HepG2 (cell line): ENCODE measurements around the gene PLXNA4. TPM values are rescaled to one million over a fixed set of nuclear protein-coding genes. Genes with fewer than 3 reads are reported as not detected.

Experiments used
- ATAC-seq: fragments of 200-7000 bp; cut with Tn5 transposase; 3 replicates; pipeline ENCODE4 v1.9.1; 2020; ENCODE audit warnings: mild to moderate bottlenecking, moderate library complexity
- BruUV-seq: library from RNA; stranded (reverse); fragments of 400-500 nt; replicated peaks from 2 replicates; lab custom pipeline; 2021; lab: Mats Ljungman, UMichigan
- CTCF ChIA-PET: fragments of 300-600 bp; formaldehyde crosslinking; extraction: SDS; loops from one replicate; lab custom pipeline; 2021; ENCODE audit warnings: low total read pairs, inconsistent platforms, low intra/inter-chr PET ratio; lab: Yijun Ruan, JAX
- POLR2A ChIA-PET: fragments of 350-600 bp; sonication (Branson Sonifier 250); formaldehyde crosslinking; loops from one replicate; lab custom pipeline; 2020; ENCODE audit warnings: antibody characterized with exemption, inconsistent platforms; lab: Yijun Ruan, JAX
- DNase-seq: peaks from one replicate; pipeline ENCODE4 v3.0.0-alpha.2; 2015; ENCODE audit warnings: low spot score
- FAIRE-seq: peaks from 3 replicates; lab custom pipeline; 2011; peaks lifted over from hg19 to GRCh38; lab: Jason Lieb, UNC
- H2AFZ ChIP-seq: one replicate; pipeline ENCODE4 v1.6.1; 2011; ENCODE audit warnings: low read length, inconsistent platforms
- H3K27ac ChIP-seq: fragments of 300-600 bp; 3 replicates; pipeline ENCODE4 v1.8.0; 2011; ENCODE audit warnings: mixed run types, mild to moderate bottlenecking, mixed read lengths, low read length, inconsistent platforms; ENCODE audit not compliant: insufficient read depth; ENCODE audit errors: extremely low read length
- H3K27me3 ChIP-seq, 2 experiments: fragments of 200-600 bp in 1 of 2; 2 replicates in 1 of 2; 3 replicates in 1 of 2; pipeline versions ENCODE4 v1.6.0 to v1.8.0; 2011; ENCODE audit warnings: low read length in 2 of 2, mild to moderate bottlenecking in 2 of 2, moderate library complexity in 2 of 2, inconsistent platforms in 1 of 2; ENCODE audit not compliant: insufficient read depth in 2 of 2, control insufficient read depth in 1 of 2
- H3K36me3 ChIP-seq, 2 experiments: fragments of 200-600 bp in 1 of 2; replicated peaks in 1 of 2; 2 replicates in 1 of 2; 3 replicates in 1 of 2; pipeline versions ENCODE4 v1.5.1 to v1.8.0; 2011; ENCODE audit warnings: low read length in 2 of 2, inconsistent platforms in 1 of 2; ENCODE audit not compliant: insufficient read depth in 2 of 2, control insufficient read depth in 1 of 2
- H3K4me1 ChIP-seq: 2 replicates; pipeline ENCODE4 v1.5.1; 2012; ENCODE audit warnings: low read length, inconsistent platforms; ENCODE audit not compliant: insufficient read depth
- H3K4me2 ChIP-seq: 2 replicates; pipeline ENCODE4 v1.6.0; 2011; ENCODE audit warnings: low read depth, low read length, inconsistent platforms
- H3K4me3 ChIP-seq, 3 experiments: fragments of 200-600 bp in 1 of 3; sonication (generic), shearing (Covaris generic) in 1 of 3; replicated peaks in 1 of 3; 2 replicates each; pipeline ENCODE4 v1.5.1; 2011 to 2016; ENCODE audit warnings: low read length in 3 of 3, inconsistent platforms in 2 of 3, low read depth in 2 of 3, mild to moderate bottlenecking in 2 of 3, control low read depth in 1 of 3, mixed read lengths in 1 of 3; ENCODE audit not compliant: insufficient read depth in 1 of 3
- H3K79me2 ChIP-seq: one replicate; pipeline ENCODE4 v1.6.1; 2011; ENCODE audit warnings: low read length, inconsistent platforms; ENCODE audit not compliant: insufficient read depth
- H3K9ac ChIP-seq: 2 replicates; pipeline ENCODE4 v1.6.0; 2011; ENCODE audit warnings: mild to moderate bottlenecking, low read depth, low read length, inconsistent platforms; ENCODE audit not compliant: insufficient read depth
- H3K9me3 ChIP-seq: 2 replicates; pipeline ENCODE4 v1.5.1; 2012; ENCODE audit warnings: mild to moderate bottlenecking, low read length
- H4K20me1 ChIP-seq: 2 replicates; pipeline ENCODE4 v1.6.0; 2011; ENCODE audit warnings: inconsistent platforms, mild to moderate bottlenecking, low read length, moderate library complexity; ENCODE audit not compliant: insufficient read depth
- AGO2 ChIP-seq: fragments of 200-400 bp; formaldehyde crosslinking; optimal IDR thresholded peaks from 2 replicates; pipeline ENCODE3; 2017; ENCODE audit warnings: mild to moderate bottlenecking, low read depth, low read length, moderate library complexity
- NFKBIZ ChIP-seq: IDR thresholded peaks from 2 replicates; pipeline ENCODE4 v1.6.1; 2018; ENCODE audit warnings: missing genetic modification reagents, missing compliant biosample characterization
- RAD51 ChIP-seq: fragments of 450-650 bp; IDR thresholded peaks from 2 replicates; pipeline ENCODE4 v1.6.1; 2016; ENCODE audit warnings: borderline replicate concordance
- RCOR2 ChIP-seq: IDR thresholded peaks from 2 replicates; pipeline ENCODE4 v1.6.1; 2016; ENCODE audit warnings: missing biosample characterization, missing genetic modification reagents
- SMAD9 ChIP-seq: sonication (generic); formaldehyde crosslinking; IDR thresholded peaks from 2 replicates; pipeline ENCODE4 v1.5.1; 2020; ENCODE audit warnings: mild to moderate bottlenecking, missing genetic modification reagents
- SP1 ChIP-seq, 2 experiments: fragments of 450-650 bp in 1 of 2; sonication (generic) in 1 of 2; formaldehyde crosslinking in 1 of 2; IDR thresholded peaks; 2 replicates each; pipeline versions ENCODE4 v1.4.0 to v1.6.1; 2016 to 2020; ENCODE audit warnings: missing genetic modification reagents in 1 of 2
- TBP ChIP-seq: sonication (generic); formaldehyde crosslinking; IDR thresholded peaks from 2 replicates; pipeline ENCODE4 v1.5.0; 2020; ENCODE audit warnings: missing genetic modification reagents
- ZNF234 ChIP-seq: sonication (generic); formaldehyde crosslinking; conservative IDR thresholded peaks from 2 replicates; pipeline ENCODE4 v1.5.1; 2020; ENCODE audit warnings: mild to moderate bottlenecking, missing genetic modification reagents
- ZNF256 ChIP-seq: sonication (generic); formaldehyde crosslinking; conservative IDR thresholded peaks from 2 replicates; pipeline ENCODE4 v1.4.0; 2020; ENCODE audit warnings: missing genetic modification reagents
- ZNF44 ChIP-seq: sonication (generic); formaldehyde crosslinking; IDR thresholded peaks from 2 replicates; pipeline ENCODE4 v1.5.1; 2020; ENCODE audit warnings: mild to moderate bottlenecking, missing genetic modification reagents
- ZNF569 ChIP-seq: sonication (generic); formaldehyde crosslinking; IDR thresholded peaks from 2 replicates; pipeline ENCODE4 v1.5.0; 2020; ENCODE audit warnings: mild to moderate bottlenecking, missing genetic modification reagents, moderate library complexity, borderline replicate concordance
- WGBS: methylation state at CpG from one replicate; pipeline ENCODE4 v1.1.6; 2017; ENCODE audit warnings: low lambda C conversion rate; 5-methylcytosine and 5-hydroxymethylcytosine counted together
- in situ Hi-C: cut with HindIII; loops from 2 replicates; pipeline ENCODE4 v1.10.0; 2017; ENCODE audit warnings: low pct_unique_long_range_greater_than_20kb; ENCODE audit not compliant: extremely low pct_ligation_motif_present
- intact Hi-C: fragments of 100-400 bp; cut with micrococcal nuclease; formaldehyde crosslinking; loops from one replicate; pipeline ENCODE4 v1.10.0; 2022; ENCODE audit not compliant: unreplicated experiment
- polyA plus RNA-seq, 8 experiments: library from polyadenylated mRNA; depleted of rRNA in 3 of 8; stranded (reverse) in 7 of 8; unstranded in 1 of 8; fragments of >200 nt; fragmentation: Illumina TruSeq in 4 of 8; extraction: Trizol in 4 of 8; gene quantifications; 2 replicates each; pipeline versions ENCODE4 v1.2.1 to v1.2.3, GENCODE V29; 2011 to 2016; ENCODE audit warnings: low read depth in 4 of 8, missing spikeins in 1 of 8, mixed read lengths in 1 of 8; ENCODE audit not compliant: insufficient read depth in 1 of 8
- total RNA-seq, 5 experiments: library from RNA; depleted of rRNA; stranded (reverse); fragments of >200 nt; fragmentation: Illumina TruSeq; extraction: Trizol; gene quantifications; 2 replicates each; pipeline ENCODE4 v1.2.3, GENCODE V29; 2016; ENCODE audit warnings: low read depth in 1 of 5
- TF ChIP-seq, protein P1 (sequence below): sonication (generic); formaldehyde crosslinking; IDR thresholded peaks from 2 replicates; pipeline ENCODE4 v1.4.0; 2020; ENCODE audit warnings: mild to moderate bottlenecking, missing genetic modification reagents
- TF ChIP-seq, protein P2 (sequence below), 2 experiments: sonication (generic) in 1 of 2; formaldehyde crosslinking in 1 of 2; IDR thresholded peaks; 2 replicates each; pipeline versions ENCODE4 v1.5.1 to v1.6.1; 2011 to 2020; ENCODE audit warnings: borderline replicate concordance in 1 of 2, low read depth in 1 of 2, low read length in 1 of 2, mild to moderate bottlenecking in 1 of 2, missing genetic modification reagents in 1 of 2, moderate library complexity in 1 of 2
- TF ChIP-seq, protein P3 (sequence below): sonication (generic); formaldehyde crosslinking; IDR thresholded peaks from 2 replicates; pipeline ENCODE4 v1.4.0; 2020; ENCODE audit warnings: mild to moderate bottlenecking, low read depth, missing genetic modification reagents

The PLXNA4 gene
- total and polyA plus RNA-seq, 2 of the 13 experiments (the other 11 are each of a cell fraction or from before 2014, with no cell fraction given) = 0.01 to 0.04 TPM

DNA sequence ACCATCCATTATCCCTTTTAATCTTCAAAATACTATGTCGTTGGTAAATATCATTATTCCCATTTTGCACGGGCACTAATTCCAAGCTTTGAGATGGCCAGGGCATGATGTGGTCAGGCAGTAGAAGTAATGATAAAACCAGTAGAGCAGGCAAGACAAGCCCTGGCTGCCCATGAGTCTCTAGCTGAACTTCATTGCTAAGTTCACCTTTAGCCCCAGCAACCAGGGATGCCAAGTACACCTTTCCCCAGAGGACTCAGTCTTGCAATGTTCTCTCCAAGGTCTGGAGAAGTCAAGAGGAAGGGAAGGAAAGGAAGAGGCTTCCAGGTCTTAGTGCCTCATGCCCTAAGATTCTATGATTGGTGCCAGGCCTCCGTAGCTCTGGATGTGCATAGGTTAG is 203.2 kb downstream of the PLXNA4 start:
- Histone ChIP-seq H2AFZ (no peak overlapping the region), H3K27ac (no peak overlapping the region), H4K20me1 (no peaks in the 10 kb centered on the region), H3K4me2 (no peak overlapping the region), H3K4me1 (no peaks in the 10 kb centered on the region)
- in situ Hi-C loops = no loop called here
- POLR2A ChIA-PET = no interaction called here
- intact Hi-C loops = no loop called here
- no peak for TF ChIP-seq TBP (CRISPR knock-in tag)
- no peak for TF ChIP-seq SMAD9
- TF ChIP-seq ZNF44 = no peak
- no peak for TF ChIP-seq RCOR2 (CRISPR knock-in tag)
- TF ChIP-seq, protein P1, sequence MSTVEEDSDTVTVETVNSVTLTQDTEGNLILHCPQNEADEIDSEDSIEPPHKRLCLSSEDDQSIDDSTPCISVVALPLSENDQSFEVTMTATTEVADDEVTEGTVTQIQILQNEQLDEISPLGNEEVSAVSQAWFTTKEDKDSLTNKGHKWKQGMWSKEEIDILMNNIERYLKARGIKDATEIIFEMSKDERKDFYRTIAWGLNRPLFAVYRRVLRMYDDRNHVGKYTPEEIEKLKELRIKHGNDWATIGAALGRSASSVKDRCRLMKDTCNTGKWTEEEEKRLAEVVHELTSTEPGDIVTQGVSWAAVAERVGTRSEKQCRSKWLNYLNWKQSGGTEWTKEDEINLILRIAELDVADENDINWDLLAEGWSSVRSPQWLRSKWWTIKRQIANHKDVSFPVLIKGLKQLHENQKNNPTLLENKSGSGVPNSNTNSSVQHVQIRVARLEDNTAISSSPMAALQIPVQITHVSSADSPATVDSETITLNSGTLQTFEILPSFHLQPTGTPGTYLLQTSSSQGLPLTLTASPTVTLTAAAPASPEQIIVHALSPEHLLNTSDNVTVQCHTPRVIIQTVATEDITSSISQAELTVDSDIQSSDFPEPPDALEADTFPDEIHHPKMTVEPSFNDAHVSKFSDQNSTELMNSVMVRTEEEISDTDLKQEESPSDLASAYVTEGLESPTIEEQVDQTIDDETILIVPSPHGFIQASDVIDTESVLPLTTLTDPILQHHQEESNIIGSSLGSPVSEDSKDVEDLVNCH (CRISPR knock-in tag) = no peak
- TF ChIP-seq, all 625 proteins: peak for 0
- Histone ChIP-seq H3K27me3 (peaks cover 0 to 5% of the 10 kb centered on the region in 2 experiments; a peak in 2 of 5 replicates), H3K4me3 (no peak overlapping the region), H3K9ac (no peak overlapping the region), H3K9me3 (no peaks in the 10 kb centered on the region), H3K36me3 (no peaks in the 10 kb centered on the region), H3K79me2 (no peaks in the 10 kb centered on the region)
- DNase-seq (no peak), ATAC-seq (no peak), FAIRE-seq (no peak)
- 30% methylated on average over 3 of the region's 3 CpGs for whole genome bisulfite sequencing
- CTCF ChIA-PET = no interaction called here
- BruUV-seq = no TSS peak

DNA sequence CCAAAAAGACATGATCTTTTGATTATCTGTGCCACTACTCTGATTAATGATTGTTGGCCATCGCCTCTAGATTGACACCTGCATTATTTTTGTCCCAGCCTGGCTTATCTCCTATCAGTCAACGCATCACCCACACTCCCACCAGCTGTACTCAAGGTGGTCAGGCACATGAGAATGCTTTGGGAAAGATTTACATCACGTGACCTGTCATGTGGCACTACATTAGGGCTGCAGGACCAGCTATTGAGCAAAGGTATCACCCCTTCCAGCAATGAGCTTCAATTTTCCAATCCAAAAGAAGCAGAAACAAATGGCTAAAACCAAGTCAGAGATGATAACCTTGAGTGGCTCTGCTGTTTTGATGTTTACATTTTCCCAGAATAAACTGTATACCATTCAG is 204.3 kb downstream of the PLXNA4 start:
- CTCF ChIA-PET = no interaction called here
- H4K20me1 ChIP-seq = no peaks in the 10 kb centered on the region
- H3K27me3 ChIP-seq = peaks cover 0 to 5% of the 10 kb centered on the region in 2 experiments; a peak in 2 of 5 replicates
- no peak overlapping the region for H3K9ac ChIP-seq
- intact Hi-C loops (no loop called here), in situ Hi-C loops (no loop called here)
- no peaks in the 10 kb centered on the region for H3K9me3 ChIP-seq
- no peak overlapping the region for H3K4me2 ChIP-seq
- H3K36me3 ChIP-seq = no peaks in the 10 kb centered on the region
- POLR2A ChIA-PET = no interaction called here
- no TSS peak for BruUV-seq
- WGBS = 0% methylated on average over 3 of the region's 3 CpGs
- ATAC-seq (no peak), FAIRE-seq (no peak), DNase-seq (no peak)
- no peak overlapping the region for H3K4me3 ChIP-seq
- H3K27ac ChIP-seq = no peak overlapping the region
- peak; percentile 74; the same call in 1 of the 2 replicates for TF ChIP-seq RAD51
- TF ChIP-seq ZNF569 (CRISPR knock-in tag) = no peak
- no peak for TF ChIP-seq AGO2
- TF ChIP-seq ZNF234 (CRISPR knock-in tag) = no peak
- TF ChIP-seq, protein P2, sequence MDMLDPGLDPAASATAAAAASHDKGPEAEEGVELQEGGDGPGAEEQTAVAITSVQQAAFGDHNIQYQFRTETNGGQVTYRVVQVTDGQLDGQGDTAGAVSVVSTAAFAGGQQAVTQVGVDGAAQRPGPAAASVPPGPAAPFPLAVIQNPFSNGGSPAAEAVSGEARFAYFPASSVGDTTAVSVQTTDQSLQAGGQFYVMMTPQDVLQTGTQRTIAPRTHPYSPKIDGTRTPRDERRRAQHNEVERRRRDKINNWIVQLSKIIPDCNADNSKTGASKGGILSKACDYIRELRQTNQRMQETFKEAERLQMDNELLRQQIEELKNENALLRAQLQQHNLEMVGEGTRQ (IDR thresholded peaks at IDR 0.05; ENCODE audit: low read depth, low read length) = peak; percentile 77
- TF ChIP-seq, protein P2 (CRISPR knock-in tag; IDR thresholded peaks at IDR 0.05; ENCODE audit: borderline replicate concordance) = no peak
- TF ChIP-seq ZNF256 = no peak
- no peak for TF ChIP-seq SP1 (IDR thresholded peaks at IDR 0.05)
- TF ChIP-seq SP1 (CRISPR knock-in tag; IDR thresholded peaks at IDR 0.05) = no peak
- TF ChIP-seq NFKBIZ (CRISPR knock-in tag) = no peak
- TF ChIP-seq, protein P3, sequence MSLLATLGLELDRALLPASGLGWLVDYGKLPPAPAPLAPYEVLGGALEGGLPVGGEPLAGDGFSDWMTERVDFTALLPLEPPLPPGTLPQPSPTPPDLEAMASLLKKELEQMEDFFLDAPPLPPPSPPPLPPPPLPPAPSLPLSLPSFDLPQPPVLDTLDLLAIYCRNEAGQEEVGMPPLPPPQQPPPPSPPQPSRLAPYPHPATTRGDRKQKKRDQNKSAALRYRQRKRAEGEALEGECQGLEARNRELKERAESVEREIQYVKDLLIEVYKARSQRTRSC (CRISPR knock-in tag) = no peak
- no peaks in the 10 kb centered on the region for H3K79me2 ChIP-seq
- no peak overlapping the region for H2AFZ ChIP-seq
- H3K4me1 ChIP-seq = no peaks in the 10 kb centered on the region
